ENCODE measurements around the gene FAM168B. TPM values are rescaled to one million over a fixed set of nuclear protein-coding genes. Genes with fewer than 3 reads are reported as not detected.

The FAM168B gene
- total RNA-seq, 1 experiment from 2014 or later = 81.4 TPM

GRCh38 chr2:131031431-131031841 lies 61.8 kb downstream of the FAM168B start:
- Histone ChIP-seq H2BK20ac (ENCODE audit: low read depth, low read length, poor library complexity, severe bottlenecking) (no peak overlapping the region), H3K23ac (ENCODE audit: insufficient read length, low read depth, low read length) (no peak overlapping the region), H2AFZ (ENCODE audit: low read length) (no peak overlapping the region), H3K79me1 (ENCODE audit: insufficient read depth, low read depth, low read length, poor library complexity, severe bottlenecking) (no peaks in the 10 kb centered on the region), H3K9ac (ENCODE audit: extremely low read depth, insufficient read length, low read length) (no peak overlapping the region), H3K4ac (ENCODE audit: low read depth, low read length) (no peak overlapping the region), H4K20me1 (ENCODE audit: control insufficient read depth, insufficient read depth, insufficient read length) (no peaks in the 10 kb centered on the region), H4K5ac (ENCODE audit: insufficient read length, low read depth, low read length) (no peak overlapping the region), H3K27me3 (ENCODE audit: insufficient read depth, low read length) (peaks cover 10% of the 10 kb centered on the region; the same call in 1 of the 2 replicates), H3K23me2 (ENCODE audit: insufficient read length, low read depth, low read length, poor library complexity, severe bottlenecking) (peaks cover 8% of the 10 kb centered on the region), H2BK120ac (ENCODE audit: low read depth, low read length, poor library complexity, severe bottlenecking) (no peak overlapping the region), H2BK15ac (ENCODE audit: low read depth, low read length) (no peak overlapping the region), H3K4me2 (ENCODE audit: insufficient read depth, insufficient read length, low read length) (no peak overlapping the region), H3K79me2 (ENCODE audit: insufficient read depth, low read length) (no peaks in the 10 kb centered on the region), H3K14ac (ENCODE audit: insufficient read depth, low read length) (no peak overlapping the region), H3K4me1 (ENCODE audit: insufficient read depth, low read length) (no peaks in the 10 kb centered on the region), H3K9me3 (ENCODE audit: control insufficient read depth, low read depth, low read length) (no peaks in the 10 kb centered on the region), H3K56ac (ENCODE audit: insufficient read length, low read depth, low read length) (no peak overlapping the region), H2AK5ac (ENCODE audit: insufficient read length, low read length) (no peak overlapping the region), H2BK12ac (ENCODE audit: insufficient read length, low read depth, low read length) (no peak overlapping the region), H2BK5ac (ENCODE audit: insufficient read length, low read length) (no peak overlapping the region), H4K8ac (replicated peaks; ENCODE audit: insufficient read length, low read depth, low read length) (no peak overlapping the region), H3T11ph (ENCODE audit: low read length) (no peak overlapping the region), H4K91ac (ENCODE audit: insufficient read length, low read depth, low read length) (no peak overlapping the region), H3K27ac (ENCODE audit: insufficient read length, low read depth, low read length) (no peak overlapping the region), H3K18ac (ENCODE audit: insufficient read length, low read depth, low read length) (no peak overlapping the region)
- H3K36me3 Mint-ChIP-seq (ENCODE audit: insufficient read depth in 1 of 3, low read depth in 3 of 3) = peaks cover 0 to 2% (median 0%) of the 10 kb centered on the region in 3 experiments; a peak in 1 of 7 replicates
- no peak for TF ChIP-seq CTCF (conservative IDR thresholded peaks at IDR 0.05)
- peaks cover 4 to 6% of the 10 kb centered on the region in 2 experiments; a peak in 3 of 4 replicates for H3K4me1 Mint-ChIP-seq
- H3K27me3 Mint-ChIP-seq (ENCODE audit: low read depth) = peaks cover 42% of the 10 kb centered on the region
- no peak for DNase-seq
- H3K27ac Mint-ChIP-seq = no peak overlapping the region
- H3K4me3 Mint-ChIP-seq = no peak overlapping the region
- no CpG with 5 or more reads among the region's 9 CpGs for WGBS (ENCODE audit: extremely low coverage, insufficient read length, low lambda C conversion rate)
- peaks cover 0 to 3% of the 10 kb centered on the region in 2 experiments; a peak in 2 of 5 replicates for H3K9me3 Mint-ChIP-seq

Measured in H9 (cell line).